ENCODE results near the gene ZDHHC21.
A peak's percentile ranks its signal among the peaks of the same experiment; 100 is the strongest.

ZDHHC21 gene, protein sequence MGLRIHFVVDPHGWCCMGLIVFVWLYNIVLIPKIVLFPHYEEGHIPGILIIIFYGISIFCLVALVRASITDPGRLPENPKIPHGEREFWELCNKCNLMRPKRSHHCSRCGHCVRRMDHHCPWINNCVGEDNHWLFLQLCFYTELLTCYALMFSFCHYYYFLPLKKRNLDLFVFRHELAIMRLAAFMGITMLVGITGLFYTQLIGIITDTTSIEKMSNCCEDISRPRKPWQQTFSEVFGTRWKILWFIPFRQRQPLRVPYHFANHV

DNA sequence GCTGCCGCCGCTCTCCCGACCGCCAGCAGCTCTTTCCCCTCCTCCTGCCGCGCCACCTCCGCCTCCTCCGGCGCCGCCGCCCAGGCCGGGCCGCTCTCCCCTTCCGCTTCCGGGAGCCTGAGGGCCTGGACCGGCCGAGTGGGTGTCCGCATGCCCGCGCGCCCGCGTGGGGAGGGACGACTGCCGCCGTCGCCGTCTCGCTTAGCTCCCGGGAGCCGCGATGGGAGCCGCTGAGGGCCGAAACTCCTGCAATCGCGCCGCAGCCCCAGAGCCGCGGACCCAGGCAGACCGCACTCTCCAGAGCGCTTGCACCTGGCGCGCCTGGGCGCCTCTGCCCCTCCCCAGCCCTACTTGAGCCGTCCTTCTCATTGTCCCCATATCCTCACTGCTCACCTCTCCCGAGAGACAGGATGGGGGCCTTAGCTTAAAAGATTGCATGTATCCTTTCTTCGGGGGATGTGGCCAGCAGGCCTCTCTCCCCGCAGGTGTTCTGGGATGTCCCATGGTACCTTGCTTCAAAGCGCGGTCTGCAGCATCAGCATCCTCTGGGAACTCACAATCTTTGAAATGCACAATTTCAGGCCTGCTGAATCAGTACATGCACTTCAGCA lies at the start of gene ZDHHC21:
Gene ZDHHC21 (minus strand): TSS at position 182 of the 611 bp plus-strand sequence. CDS start 19,092 bp downstream, outside the sequence.
- peaks cover 30% of the 10 kb centered on the region for H3K4me1 Mint-ChIP-seq
- CTCF ChIA-PET, result no interaction called here
- H3K36me3 Mint-ChIP-seq, result peaks cover 15% of the 10 kb centered on the region
- peak; percentile 73 for DNase-seq
- H3K27me3 Mint-ChIP-seq, result peaks cover 4% of the 10 kb centered on the region
- H3K9me3 Mint-ChIP-seq, result no peaks in the 10 kb centered on the region
- H3K27ac Mint-ChIP-seq, result peak within 1 kb of the TSS; percentile 83
- peak within 1 kb of the TSS; percentile 93 for H3K4me3 Mint-ChIP-seq

DNA sequence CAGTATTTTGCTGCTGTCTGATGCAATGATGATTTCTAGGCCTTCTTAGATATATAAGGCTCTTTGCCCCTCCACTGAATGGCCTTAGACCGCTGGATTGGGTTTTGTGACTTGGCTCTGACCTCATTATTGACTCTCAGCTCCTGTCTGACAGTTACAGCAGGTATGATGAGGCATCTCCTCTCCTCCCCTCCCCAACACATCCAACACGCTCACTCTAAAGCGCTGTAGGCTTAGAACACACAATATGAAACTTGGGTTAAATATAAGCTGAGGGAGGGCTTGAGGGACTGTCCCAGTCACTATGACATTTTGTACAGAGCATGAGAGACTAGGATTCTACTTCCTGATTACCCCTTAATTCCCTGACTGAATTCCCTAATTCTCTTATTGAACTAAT lies 48.1 kb upstream of the ZDHHC21 start:
- Mint-ChIP-seq H3K27me3 (peaks cover 4% of the 10 kb centered on the region), H3K27ac (no peak overlapping the region), H3K4me3 (no peak overlapping the region), H3K9me3 (no peaks in the 10 kb centered on the region), H3K4me1 (no peaks in the 10 kb centered on the region), H3K36me3 (no peaks in the 10 kb centered on the region)
- DNase-seq, result no peak
- CTCF ChIA-PET, result no interaction called here

DNA sequence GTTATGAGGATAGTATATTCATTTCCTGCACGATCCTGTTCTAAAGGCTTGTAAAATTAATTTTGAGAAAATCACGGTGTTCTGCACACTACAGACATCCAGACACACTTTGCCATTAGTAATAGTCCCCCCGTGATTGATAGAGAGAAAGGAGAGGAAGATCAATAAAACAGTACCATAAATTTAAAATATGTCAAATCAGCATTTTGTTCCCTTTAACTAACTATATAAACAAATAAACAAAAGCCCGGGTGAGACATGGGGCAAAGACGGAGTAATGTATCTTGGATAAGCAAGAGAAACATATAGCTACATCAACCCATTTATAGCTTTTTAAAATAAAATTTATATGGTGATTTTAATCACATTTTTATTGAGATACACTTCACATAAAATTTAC lies 39.9 kb upstream of the ZDHHC21 start:
- Mint-ChIP-seq H3K27me3 (peaks cover 4% of the 10 kb centered on the region), H3K9me3 (no peaks in the 10 kb centered on the region), H3K36me3 (no peaks in the 10 kb centered on the region), H3K4me1 (no peaks in the 10 kb centered on the region), H3K27ac (no peak overlapping the region), H3K4me3 (no peak overlapping the region)
- DNase-seq, result no peak
- CTCF ChIA-PET, result no interaction called here

DNA sequence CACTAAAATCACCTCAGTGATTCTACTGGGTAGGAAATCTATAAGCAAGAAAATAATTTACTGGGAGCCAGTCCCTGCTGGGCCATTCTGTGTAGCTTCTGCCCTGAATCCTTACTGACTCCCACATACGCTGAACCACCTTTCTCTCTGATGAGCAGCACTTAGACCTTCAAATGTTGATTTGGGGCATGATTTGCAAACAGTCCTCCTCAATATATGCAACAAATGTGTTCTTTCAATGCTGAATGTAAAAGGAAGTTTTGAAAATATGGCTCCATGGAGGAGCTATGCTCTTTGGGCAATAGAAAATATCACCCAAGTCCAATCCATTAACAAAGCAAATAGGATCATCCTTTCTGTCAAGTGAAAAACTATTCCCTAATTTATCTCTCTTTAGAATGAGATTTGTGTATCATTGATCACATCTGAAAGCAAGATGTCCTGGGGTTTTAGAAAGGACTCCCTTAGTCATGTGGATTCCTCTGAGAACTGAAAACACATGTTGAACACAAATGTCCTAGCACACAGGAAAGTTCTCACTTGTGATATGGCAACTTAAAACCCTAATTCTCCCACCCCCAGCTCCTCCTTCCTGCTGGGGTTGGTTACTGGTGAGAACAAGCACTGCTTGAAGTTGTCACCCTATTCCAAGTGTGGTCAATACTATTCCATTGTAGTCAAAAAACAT lies 38.2 kb upstream of the ZDHHC21 start:
- Mint-ChIP-seq H3K27ac (no peak overlapping the region), H3K36me3 (no peaks in the 10 kb centered on the region), H3K9me3 (no peaks in the 10 kb centered on the region), H3K27me3 (peaks cover 3% of the 10 kb centered on the region), H3K4me1 (no peaks in the 10 kb centered on the region), H3K4me3 (no peak overlapping the region)
- CTCF ChIA-PET, result no interaction called here
- no peak for DNase-seq

DNA sequence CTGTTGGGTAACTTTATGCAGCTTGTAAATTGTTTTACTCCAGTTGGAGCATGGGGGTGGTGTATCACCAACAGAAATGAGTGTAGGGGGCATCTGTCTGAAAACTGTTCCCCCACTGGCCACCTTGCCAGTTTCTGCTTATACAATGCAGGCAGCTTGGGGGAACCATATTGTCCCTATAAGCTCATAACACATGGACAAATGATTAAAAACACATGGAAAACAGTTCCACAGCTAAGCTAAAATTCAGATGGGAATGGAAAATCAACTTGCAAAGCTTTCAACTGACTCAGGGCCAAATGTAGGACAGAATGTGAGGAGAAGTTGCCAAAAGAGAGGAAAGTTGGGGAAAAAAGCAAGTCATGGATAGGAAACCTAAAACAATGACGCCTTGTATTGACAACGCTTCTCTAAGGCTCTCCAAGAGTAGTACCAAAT lies 37.2 kb upstream of the ZDHHC21 start:
- DNase-seq, result no peak
- H3K9me3 Mint-ChIP-seq, result no peaks in the 10 kb centered on the region
- no peak overlapping the region for H3K27ac Mint-ChIP-seq
- H3K4me3 Mint-ChIP-seq, result no peak overlapping the region
- peaks cover 3% of the 10 kb centered on the region for H3K27me3 Mint-ChIP-seq
- CTCF ChIA-PET, result no interaction called here
- no peaks in the 10 kb centered on the region for H3K4me1 Mint-ChIP-seq
- H3K36me3 Mint-ChIP-seq, result no peaks in the 10 kb centered on the region

DNA sequence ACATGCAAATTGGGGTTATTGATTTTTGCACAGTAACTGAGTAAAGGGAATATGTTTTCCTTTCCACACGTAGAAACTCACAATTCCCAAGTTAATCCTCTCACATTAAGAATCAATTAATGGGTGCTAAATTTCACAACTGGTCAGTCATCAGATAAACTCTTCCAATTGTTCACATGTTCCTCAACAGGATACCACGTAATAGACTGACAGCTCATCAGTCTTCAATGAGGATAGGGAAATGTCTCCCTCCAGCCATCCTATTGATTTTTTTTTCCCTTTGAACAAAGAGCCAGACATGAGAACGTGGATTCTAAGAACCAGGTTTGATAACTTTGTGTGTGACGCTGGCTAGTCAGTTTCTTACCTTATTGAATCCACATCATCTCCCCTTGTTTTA lies 30.1 kb upstream of the ZDHHC21 start:
- no peaks in the 10 kb centered on the region for H3K9me3 Mint-ChIP-seq
- CTCF ChIA-PET, result interaction anchor here (0.6 kb wide), 1 partner anchor 846 kb away, joined by 3 read pairs; no protein-coding TSS in a partner anchor
- H3K27me3 Mint-ChIP-seq, result peaks cover 11% of the 10 kb centered on the region
- no peak overlapping the region for H3K27ac Mint-ChIP-seq
- DNase-seq, result no peak
- no peaks in the 10 kb centered on the region for H3K36me3 Mint-ChIP-seq
- no peak overlapping the region for H3K4me3 Mint-ChIP-seq
- H3K4me1 Mint-ChIP-seq, result no peaks in the 10 kb centered on the region

DNA sequence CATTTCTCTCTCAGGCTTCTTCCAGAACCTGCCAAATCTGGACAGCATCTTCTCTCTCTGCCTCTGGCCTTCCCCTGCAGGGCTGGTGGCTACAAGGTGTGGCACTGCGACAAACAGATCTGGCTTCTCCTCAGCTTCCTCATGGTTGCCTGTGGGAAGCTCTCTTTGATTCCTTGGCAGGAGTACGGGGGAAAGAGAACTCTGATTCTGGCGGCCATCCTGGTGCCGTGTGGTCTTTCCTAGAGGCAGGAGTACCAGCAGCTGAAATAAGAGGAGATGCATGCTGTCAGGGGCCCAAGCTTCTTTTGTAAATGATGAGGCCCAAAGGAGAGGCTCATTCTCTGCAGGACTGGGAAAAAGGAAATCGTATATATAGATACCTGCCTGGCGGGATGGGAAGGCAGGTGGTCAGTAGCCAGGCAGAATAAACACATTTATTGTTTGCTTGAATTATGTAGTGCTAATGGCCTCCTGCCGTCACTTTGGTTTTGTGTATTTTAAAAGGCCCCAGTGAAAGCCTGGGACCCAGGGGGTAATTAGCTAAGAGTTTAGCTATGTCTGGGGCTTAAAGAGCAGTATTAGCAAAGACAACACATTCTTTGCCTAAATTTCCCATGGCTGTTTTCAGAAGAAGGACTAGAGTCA lies 29.3 kb upstream of the ZDHHC21 start, which contains the start of gene CER1:
Gene CER1 (minus strand): TSS at position 343 of the 645 bp plus-strand sequence. CDS start 61 bp downstream, at position 282.
- H3K4me1 Mint-ChIP-seq, result no peaks in the 10 kb centered on the region
- DNase-seq, result no peak
- CTCF ChIA-PET, result interaction anchor here (0.6 kb wide), 1 partner anchor 845 kb away, joined by 3 read pairs; no protein-coding TSS in a partner anchor
- no peak within 1 kb of the TSS for H3K27ac Mint-ChIP-seq
- H3K36me3 Mint-ChIP-seq, result no peaks in the 10 kb centered on the region
- peaks cover 11% of the 10 kb centered on the region for H3K27me3 Mint-ChIP-seq
- no peak within 1 kb of the TSS for H3K4me3 Mint-ChIP-seq
- H3K9me3 Mint-ChIP-seq, result no peaks in the 10 kb centered on the region

DNA sequence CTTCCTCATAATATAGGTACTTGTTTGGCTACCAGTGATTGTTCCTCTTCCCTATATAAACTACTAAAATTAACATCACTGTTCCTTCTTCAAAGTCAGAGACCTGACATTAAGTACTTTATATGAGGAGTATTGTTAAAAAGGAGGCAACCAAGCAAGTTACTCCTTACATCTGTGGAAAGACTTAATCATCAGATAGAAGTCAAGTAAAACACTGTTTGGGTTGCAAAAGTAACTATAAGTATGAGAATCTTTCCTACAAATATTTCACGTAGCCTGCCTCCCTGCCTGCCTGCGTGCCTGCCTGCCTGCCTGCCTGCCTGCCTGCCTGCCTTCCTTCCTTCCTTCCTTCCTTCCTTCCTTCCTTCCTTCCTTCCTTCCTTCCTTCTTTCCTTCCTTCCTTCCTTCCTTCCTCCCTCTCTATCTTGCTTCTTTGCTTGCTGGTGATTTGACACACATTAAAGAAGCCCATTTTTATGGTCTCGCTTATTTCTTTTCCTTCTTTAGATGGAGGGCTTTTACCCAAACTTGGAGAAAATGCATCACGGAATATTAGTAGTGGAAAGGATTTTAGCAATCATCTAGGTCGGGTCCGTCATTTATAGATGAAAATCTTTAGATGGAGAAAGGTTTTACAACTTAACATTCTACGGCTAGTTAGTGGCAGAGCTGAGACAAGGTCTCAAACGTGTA lies 26.1 kb upstream of the ZDHHC21 start:
- CTCF ChIA-PET, result no interaction called here
- Mint-ChIP-seq H3K27ac (no peak overlapping the region), H3K36me3 (no peaks in the 10 kb centered on the region)

DNA sequence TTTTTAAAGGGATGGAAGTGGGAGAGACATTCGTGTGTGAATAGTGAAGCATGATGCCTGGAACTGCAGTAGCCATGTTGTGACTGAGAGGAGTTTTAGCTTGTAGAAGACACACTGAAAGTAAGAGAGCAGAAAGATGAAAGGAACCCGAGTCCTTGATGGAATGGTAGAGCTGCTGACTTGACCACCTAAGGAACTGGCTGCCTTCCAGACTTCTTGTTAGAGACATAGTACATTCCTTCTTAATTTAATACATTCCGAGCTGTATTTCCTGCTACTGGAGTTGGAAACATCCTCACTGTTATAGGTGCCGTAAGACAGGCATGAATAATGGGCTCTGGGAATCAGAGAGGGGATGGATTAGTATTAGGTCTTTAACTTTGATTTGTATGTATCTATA lies 21.9 kb upstream of the ZDHHC21 start:
- CTCF ChIA-PET, result no interaction called here
- no peak overlapping the region for H3K4me3 Mint-ChIP-seq

More for the DNA sequence above, 26.1 kb upstream of the ZDHHC21 start:
- Mint-ChIP-seq H3K4me3 (no peak overlapping the region), H3K4me1 (no peaks in the 10 kb centered on the region), H3K27me3 (peaks cover 7% of the 10 kb centered on the region), H3K9me3 (no peaks in the 10 kb centered on the region)
- DNase-seq, result no peak

DNA sequence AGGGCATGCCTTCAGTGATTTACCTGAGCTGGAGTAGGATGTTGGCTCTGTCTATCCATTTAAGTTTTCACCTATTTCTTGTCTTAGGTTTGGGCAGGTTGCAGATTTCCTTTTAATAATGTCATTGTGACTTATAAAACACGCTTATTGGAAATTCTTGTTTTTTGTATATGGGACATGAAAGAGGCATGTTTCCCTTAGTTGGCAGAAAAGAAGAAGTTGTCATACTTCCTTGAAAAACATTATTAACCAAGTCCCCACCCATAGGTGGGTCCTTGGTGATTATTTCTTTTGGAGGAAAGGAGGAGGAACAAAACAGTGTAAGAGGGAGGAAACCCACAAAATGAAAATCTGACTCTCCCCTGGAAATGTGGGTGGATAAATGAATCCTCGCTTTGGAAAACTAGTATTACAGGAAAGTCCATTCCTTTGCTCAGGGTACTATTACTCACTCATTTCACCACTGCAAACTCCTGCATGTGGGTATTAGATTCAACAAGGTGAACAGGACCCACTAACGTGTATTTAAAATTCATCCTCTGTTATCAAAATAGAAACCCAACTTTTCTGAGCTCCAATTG lies 20.0 kb upstream of the ZDHHC21 start:
- Mint-ChIP-seq H3K4me1 (no peaks in the 10 kb centered on the region), H3K27me3 (peaks cover 3% of the 10 kb centered on the region), H3K4me3 (no peak overlapping the region), H3K36me3 (no peaks in the 10 kb centered on the region), H3K9me3 (no peaks in the 10 kb centered on the region), H3K27ac (peak overlapping the region; percentile 21)
- CTCF ChIA-PET, result interaction anchor here (0.9 to 1.2 kb wide), 2 partner anchors 11 to 56 kb away, joined by 3 read pairs; no protein-coding TSS in a partner anchor
- DNase-seq, result no peak

More for the DNA sequence above, 21.9 kb upstream of the ZDHHC21 start:
- H3K36me3 Mint-ChIP-seq, result no peaks in the 10 kb centered on the region
- H3K4me1 Mint-ChIP-seq, result no peaks in the 10 kb centered on the region
- no peak for DNase-seq
- H3K9me3 Mint-ChIP-seq, result no peaks in the 10 kb centered on the region
- no peaks in the 10 kb centered on the region for H3K27me3 Mint-ChIP-seq
- no peak overlapping the region for H3K27ac Mint-ChIP-seq

DNA sequence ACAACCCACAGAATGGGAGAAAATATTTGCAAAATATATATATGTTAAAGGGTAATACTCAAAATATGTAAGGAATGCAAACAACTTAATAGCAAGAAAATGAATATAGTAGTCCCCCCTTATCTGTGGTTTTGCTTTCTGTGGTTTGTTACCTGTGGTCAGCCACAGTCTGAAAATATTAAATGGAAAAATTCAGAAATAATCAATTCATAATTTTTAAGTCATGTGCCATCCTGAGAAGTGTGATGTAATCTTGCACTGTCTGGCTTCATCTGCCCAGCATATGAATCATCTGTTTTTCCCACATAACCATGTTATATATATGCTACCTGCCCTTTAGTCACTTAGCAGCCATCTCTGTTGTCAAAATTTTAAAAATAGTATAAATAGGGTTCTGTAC lies 17.6 kb upstream of the ZDHHC21 start:
- peaks cover 3% of the 10 kb centered on the region for H3K27me3 Mint-ChIP-seq
- no peak for DNase-seq
- no peaks in the 10 kb centered on the region for H3K4me1 Mint-ChIP-seq
- no peak overlapping the region for H3K27ac Mint-ChIP-seq
- CTCF ChIA-PET, result no interaction called here
- peaks cover 9% of the 10 kb centered on the region for H3K9me3 Mint-ChIP-seq
- no peak overlapping the region for H3K4me3 Mint-ChIP-seq
- H3K36me3 Mint-ChIP-seq, result no peaks in the 10 kb centered on the region

DNA sequence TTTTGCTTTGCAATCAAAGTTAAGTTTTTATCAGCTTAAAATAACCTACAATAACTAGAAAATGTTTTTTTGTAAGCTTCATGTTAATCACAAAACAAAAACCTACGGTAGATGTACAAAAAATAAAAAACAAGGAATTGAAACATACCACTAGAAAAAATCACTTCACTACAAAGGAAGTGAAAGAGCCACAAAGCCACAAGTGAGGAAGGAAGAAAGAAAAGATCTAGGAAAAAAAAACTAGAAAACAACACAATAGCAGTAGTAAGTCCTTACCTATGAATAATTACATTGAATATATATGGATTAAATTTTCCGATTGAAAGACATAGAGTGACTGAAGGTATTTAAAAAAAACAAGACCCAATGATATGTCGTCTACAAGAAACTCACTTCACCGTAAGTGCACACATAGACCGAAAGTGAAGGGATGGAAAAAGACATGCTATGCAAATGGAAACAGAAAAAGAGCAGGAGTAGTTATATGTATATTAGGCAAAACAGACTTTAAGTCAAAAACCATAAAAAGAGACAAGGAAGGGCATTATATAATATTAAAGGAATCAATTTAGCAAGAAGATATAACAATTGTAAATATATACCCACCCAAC lies 13.4 kb upstream of the ZDHHC21 start:
- Mint-ChIP-seq H3K27me3 (peaks cover 3% of the 10 kb centered on the region), H3K4me1 (no peaks in the 10 kb centered on the region), H3K27ac (no peak overlapping the region), H3K9me3 (peaks cover 21% of the 10 kb centered on the region), H3K36me3 (peaks cover 2% of the 10 kb centered on the region), H3K4me3 (no peak overlapping the region)
- CTCF ChIA-PET, result no interaction called here
- DNase-seq, result no peak

DNA sequence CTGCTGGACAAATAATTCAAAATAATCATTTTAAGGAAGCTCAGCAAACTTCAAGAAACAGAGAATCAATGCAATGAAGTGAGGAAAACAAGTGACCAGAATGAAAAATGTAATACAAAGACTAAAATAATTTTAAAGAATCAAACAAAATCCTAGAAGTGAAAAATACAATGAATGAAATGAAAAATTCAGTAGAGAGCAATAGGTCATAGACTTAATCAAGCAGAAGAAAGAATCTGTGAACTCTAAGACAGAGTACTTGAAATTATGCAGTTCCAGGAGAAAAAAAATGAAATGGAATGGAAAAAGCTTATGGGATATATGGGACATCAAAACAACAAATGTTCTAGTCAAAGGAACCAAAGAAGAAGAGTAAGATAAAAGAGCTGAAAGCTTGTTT lies 11.8 kb upstream of the ZDHHC21 start:
- Mint-ChIP-seq H3K4me3 (no peak overlapping the region), H3K36me3 (peaks cover 2% of the 10 kb centered on the region), H3K27ac (no peak overlapping the region), H3K9me3 (peaks cover 21% of the 10 kb centered on the region), H3K27me3 (peaks cover 3% of the 10 kb centered on the region), H3K4me1 (no peaks in the 10 kb centered on the region)
- no peak for DNase-seq
- CTCF ChIA-PET, result no interaction called here
